Neuronal stem cell (in vitro differentiated cells): Measurements from ENCODE around the gene ZNF444.
"Not testable (repeated sequence)": the region's sequence is repeated elsewhere in the genome, so short reads cannot be mapped to it uniquely, and the experiment has no call there.

ENCODE experiments used
- DNase-seq: peaks from one replicate; pipeline ENCODE4 v3.0.0-alpha.2; 2013; ENCODE audit warnings: low spot score
- H2AFZ ChIP-seq: one replicate; pipeline ENCODE4 v1.6.1; 2013; ENCODE audit warnings: mild to moderate bottlenecking, low read length, inconsistent platforms
- H2AK5ac ChIP-seq: 2 replicates; pipeline ENCODE4 v1.6.1; 2013; ENCODE audit warnings: low read depth, mild to moderate bottlenecking, inconsistent platforms, low read length, moderate library complexity, mixed read lengths
- H2BK120ac ChIP-seq: 2 replicates; pipeline ENCODE4 v1.6.1; 2013; ENCODE audit warnings: low read depth, mild to moderate bottlenecking, inconsistent platforms, low read length, moderate library complexity, mixed read lengths
- H2BK12ac ChIP-seq: one replicate; pipeline ENCODE4 v1.6.1; 2013; ENCODE audit warnings: low read length, inconsistent platforms
- H2BK15ac ChIP-seq: 2 replicates; pipeline ENCODE4 v1.6.1; 2013; ENCODE audit warnings: mild to moderate bottlenecking, low read length, inconsistent platforms, mixed read lengths
- H2BK5ac ChIP-seq: one replicate; pipeline ENCODE4 v1.6.1; 2013; ENCODE audit warnings: inconsistent platforms, mild to moderate bottlenecking, low read length, moderate library complexity
- H3K14ac ChIP-seq: one replicate; pipeline ENCODE4 v1.6.1; 2013; ENCODE audit warnings: low read length, inconsistent platforms
- H3K18ac ChIP-seq: 2 replicates; pipeline ENCODE4 v1.6.1; 2013; ENCODE audit warnings: low read length, inconsistent platforms
- H3K23ac ChIP-seq: 2 replicates; pipeline ENCODE4 v1.6.1; 2013; ENCODE audit warnings: low read depth, mild to moderate bottlenecking, mixed read lengths, low read length, inconsistent platforms; ENCODE audit not compliant: poor library complexity
- H3K27ac ChIP-seq: replicated peaks from 3 replicates; pipeline ENCODE4 v1.5.1; 2013; ENCODE audit warnings: low read length, inconsistent platforms
- H3K27me3 ChIP-seq, 3 experiments: 2 replicates each; pipeline ENCODE4 v1.6.1; 2013; ENCODE audit warnings: low read length in 3 of 3, mild to moderate bottlenecking in 2 of 3, inconsistent platforms in 1 of 3, low read depth in 1 of 3, mixed read lengths in 1 of 3, moderate library complexity in 1 of 3; ENCODE audit not compliant: control insufficient read depth in 3 of 3, insufficient read depth in 3 of 3
- H3K36me3 ChIP-seq, 2 donors: replicated peaks in 1 of 2; 2 replicates each; pipeline ENCODE4 v1.6.1; 2013; ENCODE audit warnings: low read length in 2 of 2; ENCODE audit not compliant: control insufficient read depth in 2 of 2, insufficient read depth in 2 of 2
- H3K4ac ChIP-seq: 2 replicates; pipeline ENCODE4 v1.6.1; 2013; ENCODE audit warnings: inconsistent platforms, mild to moderate bottlenecking, low read length, moderate library complexity
- H3K4me1 ChIP-seq, 2 donors: 1 replicate in 1 of 2; 2 replicates in 1 of 2; pipeline ENCODE4 v1.6.1; 2013; ENCODE audit warnings: low read length in 2 of 2, low read depth in 1 of 2; ENCODE audit not compliant: control insufficient read depth in 2 of 2, insufficient read depth in 1 of 2
- H3K4me2 ChIP-seq: one replicate; pipeline ENCODE4 v1.6.1; 2013; ENCODE audit warnings: mild to moderate bottlenecking, low read length, inconsistent platforms; ENCODE audit not compliant: insufficient read depth, poor library complexity, severe bottlenecking
- H3K4me3 ChIP-seq, 2 donors: 2 replicates each; pipeline ENCODE4 v1.5.1; 2013; ENCODE audit warnings: low read length in 2 of 2, mild to moderate bottlenecking in 2 of 2, inconsistent platforms in 1 of 2, moderate library complexity in 1 of 2
- H3K79me1 ChIP-seq: one replicate; pipeline ENCODE4 v1.6.1; 2013; ENCODE audit warnings: low read depth, mild to moderate bottlenecking, inconsistent platforms, low read length, moderate library complexity
- H3K9ac ChIP-seq: one replicate; pipeline ENCODE4 v1.6.1; 2013; ENCODE audit warnings: mild to moderate bottlenecking, low read depth, low read length, inconsistent platforms; ENCODE audit not compliant: poor library complexity
- H3K9me3 ChIP-seq, 2 donors: replicated peaks in 1 of 2; 2 replicates each; pipeline versions ENCODE3 to v1.6.1; 2013; ENCODE audit warnings: low read length in 2 of 2, mild to moderate bottlenecking in 2 of 2, inconsistent platforms in 1 of 2, low read depth in 1 of 2, mixed read lengths in 1 of 2, moderate library complexity in 1 of 2; ENCODE audit not compliant: control insufficient read depth in 2 of 2, insufficient read depth in 1 of 2
- H4K8ac ChIP-seq: one replicate; pipeline ENCODE4 v1.6.1; 2013; ENCODE audit warnings: low read depth, mild to moderate bottlenecking, inconsistent platforms, low read length, moderate library complexity
- H4K91ac ChIP-seq: one replicate; pipeline ENCODE4 v1.6.1; 2013; ENCODE audit warnings: low read length, low read depth, mild to moderate bottlenecking, inconsistent platforms; ENCODE audit not compliant: poor library complexity
- WGBS, 2 donors: extraction: QIAGEN DNeasy Blood & Tissue Kit; methylation state at CpG; one replicate each; pipeline ENCODE4 v1.1.7; 2013; ENCODE audit warnings: missing lambda C conversion rate in 2 of 2, mixed read lengths in 1 of 2; ENCODE audit not compliant: insufficient read length in 2 of 2, insufficient replicate concordance in 1 of 2; ENCODE audit errors: extremely low coverage in 2 of 2; 5-methylcytosine and 5-hydroxymethylcytosine counted together

The ZNF444 gene

DNA sequence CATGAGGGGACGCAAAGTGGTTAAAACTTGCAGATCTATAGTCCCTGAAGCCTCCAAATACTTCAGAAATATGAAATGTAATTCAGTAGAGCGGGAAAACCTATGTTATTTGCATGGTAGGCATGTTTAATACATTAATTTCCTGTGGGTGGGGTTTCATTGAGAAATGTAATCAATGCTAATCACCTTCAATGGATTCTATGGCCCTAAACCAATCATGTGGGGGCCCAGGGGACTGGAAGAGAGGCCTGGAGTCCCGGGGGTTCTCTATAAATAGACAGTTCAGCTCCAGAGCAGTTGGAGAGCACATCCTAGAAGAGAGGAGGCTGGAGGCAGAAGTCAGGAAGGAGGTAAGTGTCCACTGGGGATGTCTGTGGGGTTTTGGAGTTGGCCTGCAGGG is 60.9 kb downstream of the ZNF444 start, which contains the start of gene ZSCAN5C:
ZSCAN5C (plus strand) TSS at position 301 of the 400 bp plus-strand sequence. CDS start 3,641 bp downstream, outside the sequence.
- Histone ChIP-seq H3K27ac (no peak within 1 kb of the TSS), H2BK12ac (no peak within 1 kb of the TSS), H3K27me3 (no peaks in the 10 kb centered on the region), H2BK5ac (no peak within 1 kb of the TSS), H3K9me3 (no peaks in the 10 kb centered on the region), H4K91ac (no peak within 1 kb of the TSS), H3K23ac (no peak within 1 kb of the TSS), H2BK15ac (no peak within 1 kb of the TSS), H3K14ac (no peak within 1 kb of the TSS), H4K8ac (no peak within 1 kb of the TSS), H3K79me1 (no peaks in the 10 kb centered on the region), H3K4me1 (no peaks in the 10 kb centered on the region), H3K36me3 (no peaks in the 10 kb centered on the region), H3K9ac (no peak within 1 kb of the TSS), H3K4ac (no peak within 1 kb of the TSS), H3K4me3 (peak within 1 kb of the TSS in 1 of 2 donors; percentile 25), H3K4me2 (no peak within 1 kb of the TSS), H2BK120ac (no peak within 1 kb of the TSS), H2AK5ac (no peak within 1 kb of the TSS), H3K18ac (no peak within 1 kb of the TSS), H2AFZ (no peak within 1 kb of the TSS)
- no peak for DNase-seq
- WGBS, 2 donors = no CpG with 5 or more reads among the region's 3 CpGs

- not testable (repeated sequence) for H3K9ac ChIP-seq, H3K18ac ChIP-seq, H2AFZ ChIP-seq, H2BK120ac ChIP-seq, DNase-seq, H3K23ac ChIP-seq, H3K4me3 ChIP-seq, H2BK5ac ChIP-seq, H4K8ac ChIP-seq, H3K27ac ChIP-seq, H3K4ac ChIP-seq, H3K36me3 ChIP-seq, H2AK5ac ChIP-seq, H2BK15ac ChIP-seq, H3K4me1 ChIP-seq, H2BK12ac ChIP-seq, H3K14ac ChIP-seq, H3K4me2 ChIP-seq, H3K79me1 ChIP-seq, H3K9me3 ChIP-seq, H4K91ac ChIP-seq, H3K27me3 ChIP-seq
- WGBS, 2 donors = no CpG with 5 or more reads among the region's 5 CpGs
These were observed 66.5 kb downstream of the ZNF444 start for GRCh38 chr19:56207581-56207980.

DNA sequence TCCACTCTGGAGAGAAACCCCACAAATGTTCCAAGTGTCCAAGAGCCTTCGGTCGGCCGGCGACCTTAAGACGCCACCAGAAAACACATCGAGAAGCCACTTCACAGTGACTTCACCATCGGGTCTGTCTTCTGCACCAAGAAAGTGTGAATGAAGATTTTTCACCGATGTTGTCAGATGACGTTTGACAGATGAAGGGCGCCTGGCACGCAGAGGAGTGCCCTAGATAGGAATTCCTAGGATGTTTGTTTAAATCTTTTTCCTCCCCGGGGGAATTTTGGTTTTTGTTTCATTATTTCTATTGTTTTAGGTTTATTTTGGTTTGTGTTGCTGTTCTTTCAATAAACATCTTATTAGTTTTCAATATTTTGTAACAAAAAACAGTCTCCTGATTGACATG is 68.0 kb downstream of the ZNF444 start:
- Histone ChIP-seq H3K4me3 (no peak overlapping the region), H3K23ac (no peak overlapping the region), H2BK5ac (no peak overlapping the region), H3K27me3 (no peaks in the 10 kb centered on the region), H2BK15ac (no peak overlapping the region), H2AFZ (no peak overlapping the region), H3K36me3 (no peaks in the 10 kb centered on the region), H2BK12ac (no peak overlapping the region), H3K79me1 (no peaks in the 10 kb centered on the region), H4K8ac (no peak overlapping the region), H2AK5ac (no peak overlapping the region), H3K27ac (no peak overlapping the region), H3K9me3 (peaks cover 0 to 2% of the 10 kb centered on the region in 2 donors), H3K4me1 (no peaks in the 10 kb centered on the region), H4K91ac (no peak overlapping the region), H3K4me2 (no peak overlapping the region), H3K4ac (no peak overlapping the region), H3K9ac (no peak overlapping the region), H2BK120ac (no peak overlapping the region), H3K18ac (no peak overlapping the region), H3K14ac (no peak overlapping the region)
- no peak for DNase-seq
- WGBS, 2 donors = no CpG with 5 or more reads among the region's 12 CpGs

- not testable (repeated sequence) for H3K4me3 ChIP-seq, H4K91ac ChIP-seq, H3K36me3 ChIP-seq, H3K4me2 ChIP-seq, H2BK12ac ChIP-seq, H3K9me3 ChIP-seq, H2BK120ac ChIP-seq, H2BK15ac ChIP-seq, H3K4me1 ChIP-seq, H3K9ac ChIP-seq, H2BK5ac ChIP-seq, H3K4ac ChIP-seq, DNase-seq, H3K14ac ChIP-seq, H2AK5ac ChIP-seq, H3K18ac ChIP-seq, H3K79me1 ChIP-seq, H2AFZ ChIP-seq, H3K27me3 ChIP-seq, H3K23ac ChIP-seq, H3K27ac ChIP-seq, H4K8ac ChIP-seq
- WGBS, 2 donors = no CpG with 5 or more reads among the region's 9 CpGs
These were observed 68.9 kb downstream of the ZNF444 start for GRCh38 chr19:56210036-56210435.
